Fibroblast of the aortic adventitia (primary cell): Measurements from ENCODE around the gene CHRM5. TPM values are rescaled to one million over a fixed set of nuclear protein-coding genes. Genes with fewer than 3 reads are reported as not detected.
"Not testable (repeated sequence)": the region's sequence is repeated elsewhere in the genome, so short reads cannot be mapped to it uniquely, and the experiment has no call there.

Source experiments
- DNase-seq: peaks from one replicate; pipeline ENCODE4 v3.0.0-alpha.2; 2010; ENCODE audit warnings: low read depth
- H3K4me3 ChIP-seq: 2 replicates; pipeline ENCODE4 v1.5.1; 2011; ENCODE audit warnings: low read depth, mild to moderate bottlenecking, control low read depth, low read length, moderate library complexity
- CTCF ChIP-seq: IDR thresholded peaks from 2 replicates; pipeline ENCODE4 v1.5.1; 2011; ENCODE audit warnings: mild to moderate bottlenecking, low read length, control low read depth, inconsistent platforms; ENCODE audit not compliant: insufficient read depth
- total RNA-seq: library from RNA; depleted of rRNA; stranded (reverse); fragments of >200 nt; gene quantifications from 2 replicates; pipeline ENCODE4 v1.2.3, GENCODE V29; 2012; ENCODE audit warnings: low replicate concordance

CHRM5 gene
- total RNA-seq, 1 donor: not detected

GRCh38 chr15:34018021-34018645, 49.8 kb downstream of the CHRM5 start:
- H3K4me3 ChIP-seq: no peak overlapping the region
- no peak for DNase-seq
- TF ChIP-seq CTCF: no peak

GRCh38 chr15:34018738-34019137, 50.4 kb downstream of the CHRM5 start:
- DNase-seq, H3K4me3 ChIP-seq: not testable (repeated sequence)

GRCh38 chr15:34019369-34019990, 51.2 kb downstream of the CHRM5 start:
- no peak for DNase-seq
- TF ChIP-seq CTCF: no peak

GRCh38 chr15:34023907-34024306, 55.6 kb downstream of the CHRM5 start:
- no peak for TF ChIP-seq CTCF
- peak; percentile 54 for DNase-seq
- no peak overlapping the region for H3K4me3 ChIP-seq

More at GRCh38 chr15:34019369-34019990, 51.2 kb downstream of the CHRM5 start:
- no peak overlapping the region for H3K4me3 ChIP-seq

GRCh38 chr15:34025252-34025651, 57.0 kb downstream of the CHRM5 start:
- TF ChIP-seq CTCF: no peak
- no peak overlapping the region for H3K4me3 ChIP-seq
- no peak for DNase-seq

GRCh38 chr15:34027606-34028005, 59.3 kb downstream of the CHRM5 start:
- no peak for TF ChIP-seq CTCF
- DNase-seq: no peak
- no peak overlapping the region for H3K4me3 ChIP-seq

- DNase-seq: no peak
- H3K4me3 ChIP-seq: no peak overlapping the region
- no peak for TF ChIP-seq CTCF
Measured at GRCh38 chr15:34031987-34032760, 63.9 kb downstream of the CHRM5 start.
